HTR-8/SVneo (cell line): ENCODE measurements around the gene HOXC5.

Experiments
- DNase-seq: peaks from one replicate; pipeline ENCODE4 v3.0.0; 2011; ENCODE audit warnings: low spot score, mixed read lengths; ENCODE audit not compliant: insufficient read length
- FAIRE-seq: peaks from 2 replicates; lab custom pipeline; 2011; peaks lifted over from hg19 to GRCh38; lab: Jason Lieb, UNC

HOXC5 gene

DNA sequence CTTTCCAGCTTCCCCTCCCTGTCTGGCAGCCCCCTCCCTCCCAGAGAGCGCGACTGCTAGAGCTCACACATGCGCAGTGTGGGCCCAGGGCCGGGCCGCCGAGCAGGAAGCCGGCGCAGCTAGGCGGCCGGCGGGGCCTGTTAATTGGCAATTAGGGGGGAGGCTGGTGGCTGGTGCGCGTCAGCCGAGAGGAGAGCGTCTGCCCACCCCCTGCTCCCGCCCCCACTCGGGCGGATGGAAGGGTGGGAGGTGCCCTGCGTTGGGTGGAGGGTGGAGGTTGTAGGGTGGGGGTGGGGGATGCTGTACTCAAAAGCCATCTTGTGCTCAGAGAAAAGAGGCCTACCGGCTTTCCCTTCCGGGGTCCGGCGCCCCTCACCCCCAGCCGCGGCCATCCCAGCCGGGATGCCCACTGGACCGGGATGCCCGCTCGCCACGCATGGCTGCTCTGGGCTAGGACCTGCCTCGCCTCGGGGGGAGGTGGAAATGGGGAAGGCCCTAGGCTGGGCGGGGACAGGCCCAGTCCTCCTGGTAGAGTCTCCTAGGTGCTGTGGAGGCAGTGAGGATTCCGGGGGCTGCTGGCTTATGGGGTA is 14.9 kb upstream of the HOXC5 start:
- FAIRE-seq = peak; percentile 4
- DNase-seq = peak; percentile 78

DNA sequence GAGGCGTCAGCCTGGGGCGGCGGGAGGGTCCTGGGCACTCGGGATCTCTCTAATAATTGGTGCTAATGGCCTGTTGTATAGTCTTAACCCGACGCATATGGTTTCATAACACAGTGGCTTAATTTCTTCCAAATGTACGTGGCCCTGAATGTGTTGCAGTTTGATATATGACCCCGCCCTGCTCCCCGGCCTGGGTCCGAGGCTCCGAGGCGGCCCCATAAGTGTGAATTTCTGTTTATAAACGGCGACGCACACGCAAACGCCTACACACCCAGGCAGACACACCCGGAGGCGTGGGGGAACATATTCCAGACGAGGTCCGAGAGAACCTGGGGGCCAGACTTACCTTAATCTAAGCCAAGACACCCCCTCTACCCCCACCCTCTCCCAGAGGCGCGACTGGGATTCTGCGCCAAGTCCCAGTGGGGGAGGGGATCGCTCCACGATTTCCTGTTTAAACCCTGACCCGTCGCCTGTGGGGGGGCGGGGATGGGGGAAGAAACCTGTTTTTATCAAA is 14.3 kb upstream of the HOXC5 start:
- DNase-seq = no peak

DNA sequence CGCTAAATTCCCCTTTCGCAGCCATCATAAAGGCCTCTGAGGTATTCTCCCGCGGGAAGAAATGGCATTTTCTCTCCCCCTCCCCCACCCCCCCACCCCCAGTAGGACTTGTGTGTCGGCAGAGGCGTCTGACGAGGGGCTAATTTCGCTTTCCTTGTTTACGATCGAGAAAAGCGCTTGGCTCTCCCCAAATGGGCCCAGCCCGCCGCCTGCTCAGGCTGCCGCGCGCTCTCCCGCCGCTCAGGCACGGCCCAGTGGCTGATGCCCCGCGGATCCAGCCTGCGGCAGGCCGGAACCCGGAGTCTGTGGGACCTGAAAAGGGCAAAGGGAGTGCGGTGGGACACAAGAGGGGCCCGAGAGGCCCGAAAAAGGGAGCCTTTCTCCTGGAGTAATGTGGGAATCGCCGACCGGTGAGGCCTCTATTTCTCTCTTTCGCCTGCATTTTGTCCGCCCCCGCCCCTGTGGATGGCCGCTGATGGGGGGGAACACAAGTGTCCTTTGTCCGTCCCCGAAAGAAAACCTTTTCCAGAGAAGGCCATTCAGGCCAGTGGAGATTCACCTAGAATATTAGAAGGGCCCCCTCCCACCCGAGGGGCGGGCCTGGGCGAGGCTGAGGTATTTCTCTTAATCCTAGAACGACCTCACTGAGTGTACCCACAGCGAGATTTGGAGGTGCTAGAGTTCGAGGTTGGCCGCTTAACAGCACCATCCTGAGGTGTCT is 13.6 kb upstream of the HOXC5 start:
- FAIRE-seq (no peak), DNase-seq (no peak)

More for the DNA sequence above, 14.3 kb upstream of the HOXC5 start:
- FAIRE-seq = no peak

DNA sequence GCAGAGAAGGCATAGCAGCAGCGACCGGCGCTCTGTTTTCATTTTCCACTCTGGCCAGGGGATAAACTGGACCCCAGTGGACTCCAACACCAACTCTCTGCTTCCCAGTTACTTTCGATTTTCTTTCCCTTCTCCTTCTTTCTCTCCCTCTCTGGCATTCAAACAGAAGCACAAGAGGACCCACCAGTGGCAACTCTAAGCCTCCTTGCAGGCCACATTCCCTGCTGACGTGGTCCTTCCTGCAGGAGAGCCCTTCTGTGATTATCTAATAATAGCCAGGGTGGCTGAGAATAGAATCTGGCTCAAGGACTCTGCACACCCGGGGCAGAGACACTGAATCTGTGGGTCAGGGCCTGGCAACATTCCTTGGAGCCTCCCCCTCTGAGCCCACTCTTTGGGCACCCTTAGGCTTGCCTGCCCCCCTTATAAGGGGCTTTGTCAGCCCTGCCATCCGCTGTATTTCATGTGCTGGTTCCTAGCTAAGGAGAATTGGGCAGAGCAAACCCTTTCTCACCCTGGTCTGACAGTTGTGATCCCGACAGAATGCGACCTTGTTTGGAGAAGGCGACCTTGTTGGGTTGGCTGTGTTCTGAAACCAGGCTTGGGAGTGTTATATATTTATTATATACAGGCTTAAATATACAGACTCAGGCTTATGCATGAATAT is 12.8 kb upstream of the HOXC5 start:
- DNase-seq = no peak
- FAIRE-seq = no peak

DNA sequence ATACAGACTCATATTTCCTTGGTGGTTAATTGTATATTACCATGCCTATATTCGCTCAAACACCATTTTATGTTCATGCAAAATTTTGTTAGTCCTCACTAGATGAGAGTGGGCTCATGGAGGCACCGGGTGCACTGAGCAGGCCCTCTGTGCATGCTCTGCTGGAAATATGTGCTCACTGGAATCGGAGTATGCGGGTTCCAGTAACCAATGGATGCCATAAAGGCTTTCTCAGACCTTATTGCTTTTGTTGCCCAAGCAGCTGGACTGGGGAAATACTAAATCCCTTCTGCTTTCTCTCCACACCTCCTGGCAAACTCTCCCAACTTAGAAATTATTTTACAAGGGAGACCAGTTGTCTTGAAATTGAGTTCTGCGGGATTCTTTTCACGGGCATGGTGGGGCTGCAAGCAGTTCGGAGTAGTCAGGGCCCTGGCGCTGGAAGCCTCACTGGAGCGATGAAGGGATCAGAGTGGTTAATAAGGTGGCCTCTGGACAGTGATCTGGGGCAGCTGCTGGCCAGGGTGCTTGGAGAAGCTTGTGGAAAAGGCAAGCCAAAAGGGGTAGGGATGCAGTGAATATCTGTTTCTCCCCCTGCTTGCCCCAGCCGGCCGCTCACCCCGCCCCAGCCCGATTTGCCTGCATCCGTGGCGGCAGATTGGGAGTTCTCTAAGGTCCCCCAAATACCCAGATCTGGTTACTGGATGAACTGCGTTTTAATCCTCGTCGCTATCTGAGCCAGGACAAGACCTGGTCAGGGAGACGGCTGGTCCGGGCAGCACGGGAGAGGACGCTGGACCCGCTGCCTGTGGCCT is 12.1 kb upstream of the HOXC5 start:
- DNase-seq (no peak), FAIRE-seq (no peak)

DNA sequence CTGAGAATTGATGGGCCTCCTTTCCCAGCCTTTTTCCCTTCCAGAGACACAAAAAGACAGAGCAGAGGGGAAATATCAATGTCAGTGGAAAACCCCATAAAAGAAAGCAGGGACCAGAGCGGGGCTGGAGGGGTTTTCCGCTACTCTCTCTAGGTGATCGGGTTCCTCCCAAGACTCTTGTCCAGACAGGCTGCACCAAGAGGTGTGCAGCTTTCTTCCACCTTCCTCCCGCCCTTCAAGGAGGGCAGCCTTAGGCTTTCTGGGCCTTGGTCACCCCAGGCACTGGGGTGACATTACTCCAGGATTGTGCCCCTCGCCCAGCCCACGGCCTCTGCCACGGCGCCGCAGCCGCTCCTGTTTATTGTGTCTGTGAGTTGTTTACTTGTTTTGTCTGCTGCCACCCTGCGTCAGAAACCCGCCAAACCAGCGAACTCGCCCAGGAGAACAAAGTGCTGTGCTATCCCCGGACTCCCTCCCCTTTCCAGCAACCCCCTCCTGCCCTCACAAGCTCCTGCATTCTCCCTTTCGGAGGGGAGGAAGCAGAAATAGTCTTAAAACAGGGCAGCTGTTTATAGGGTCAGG is 11.3 kb upstream of the HOXC5 start:
- FAIRE-seq (no peak), DNase-seq (no peak)

DNA sequence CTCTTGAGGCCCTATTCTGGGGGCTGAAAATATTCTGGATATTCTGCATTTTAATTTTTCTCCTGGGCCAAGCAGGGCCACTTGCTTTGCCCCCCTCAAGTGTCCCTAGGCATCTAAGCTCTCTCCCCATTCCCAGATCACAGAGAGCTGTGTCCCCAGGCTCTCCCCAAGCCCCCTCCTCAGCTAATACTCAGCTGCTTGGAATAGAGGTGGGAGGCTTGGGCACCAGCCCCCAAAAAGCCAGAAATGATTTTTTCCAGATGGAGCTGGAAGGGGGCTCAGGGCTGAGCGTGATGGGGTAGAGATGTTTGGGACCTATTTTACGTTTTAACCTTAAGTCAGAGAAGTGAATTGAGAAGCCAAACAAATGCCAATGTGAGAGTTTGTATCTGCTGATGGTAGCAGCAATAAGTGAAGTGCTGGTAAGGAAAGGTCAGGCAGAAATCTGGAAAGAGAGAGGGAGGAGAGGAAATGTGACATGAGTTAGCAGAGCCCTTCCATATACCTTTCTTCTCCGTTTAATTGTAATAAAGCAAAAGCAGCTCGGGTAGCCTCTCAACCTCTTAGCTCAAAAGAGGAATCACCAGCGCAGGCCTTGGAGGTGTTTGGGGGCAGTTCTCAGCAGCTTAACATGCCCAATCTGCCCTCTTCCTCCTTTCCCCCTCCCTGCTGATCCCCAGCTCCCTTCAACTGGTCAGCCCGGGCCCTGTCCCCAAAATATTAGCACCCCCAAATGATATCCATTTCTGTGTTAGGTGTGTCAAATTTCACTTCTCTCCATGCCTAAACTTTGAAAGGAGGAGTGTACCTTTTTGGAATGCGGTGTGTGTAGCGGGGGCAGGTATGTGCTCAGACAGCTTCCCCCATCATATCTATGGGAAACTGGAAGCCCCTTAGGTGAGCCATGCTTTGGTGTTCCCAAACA is 9.6 kb upstream of the HOXC5 start:
- DNase-seq (no peak), FAIRE-seq (no peak)

DNA sequence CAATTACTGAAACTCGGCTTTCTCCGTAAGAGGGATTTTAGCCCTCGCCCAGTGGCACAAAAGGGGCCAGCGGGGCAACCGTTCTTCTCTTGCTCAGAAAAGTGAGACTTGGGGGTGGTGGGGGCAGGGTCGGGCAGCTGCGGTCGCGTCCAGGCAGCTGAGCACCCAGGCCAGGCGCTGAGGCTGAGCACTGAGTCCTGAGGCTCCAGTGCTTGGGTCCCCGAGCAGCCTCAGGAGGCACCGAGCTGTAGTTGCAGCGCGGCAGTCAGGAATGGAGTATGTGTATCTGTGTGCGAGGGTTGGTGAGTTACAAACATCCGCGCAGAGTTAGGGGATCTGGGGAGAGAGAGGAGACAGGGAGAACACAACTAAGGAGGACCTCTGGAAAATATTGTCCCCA is 8.7 kb upstream of the HOXC5 start:
- FAIRE-seq (no peak), DNase-seq (no peak)

DNA sequence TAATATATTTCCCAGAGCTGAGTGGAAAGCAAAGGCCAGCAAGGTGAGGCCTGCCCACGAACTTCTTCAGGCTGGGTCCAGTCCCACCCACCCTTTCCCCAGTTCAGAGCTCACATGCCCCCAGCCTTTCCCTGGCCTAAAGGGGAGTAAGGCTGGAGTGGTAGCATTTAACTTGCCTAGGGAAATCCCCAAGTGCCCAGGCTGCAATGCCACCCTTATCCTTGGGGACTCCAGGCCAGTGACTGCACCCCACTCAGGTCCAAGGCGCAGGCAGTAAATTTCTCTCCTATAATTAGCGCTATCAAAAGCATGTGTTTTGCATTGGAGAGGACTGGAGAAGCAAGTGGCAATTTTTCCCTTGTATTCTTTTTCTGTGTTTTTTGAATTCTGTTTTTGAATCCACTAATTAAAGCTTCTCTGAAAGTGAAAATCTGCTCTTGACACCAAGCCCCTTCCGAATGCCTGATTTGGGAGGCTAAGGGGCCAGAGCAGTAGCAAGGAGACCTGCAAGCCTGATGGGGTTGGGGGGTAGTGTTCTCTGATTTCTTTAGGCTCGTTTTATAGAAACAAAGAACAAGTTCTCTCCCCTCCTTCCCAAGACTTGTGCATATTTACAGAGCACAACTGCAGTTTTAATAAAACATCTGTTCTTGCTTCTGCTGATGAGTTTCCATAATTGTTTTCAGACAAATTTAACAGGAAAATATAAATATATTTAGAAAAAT is 8.1 kb upstream of the HOXC5 start:
- no peak for FAIRE-seq

DNA sequence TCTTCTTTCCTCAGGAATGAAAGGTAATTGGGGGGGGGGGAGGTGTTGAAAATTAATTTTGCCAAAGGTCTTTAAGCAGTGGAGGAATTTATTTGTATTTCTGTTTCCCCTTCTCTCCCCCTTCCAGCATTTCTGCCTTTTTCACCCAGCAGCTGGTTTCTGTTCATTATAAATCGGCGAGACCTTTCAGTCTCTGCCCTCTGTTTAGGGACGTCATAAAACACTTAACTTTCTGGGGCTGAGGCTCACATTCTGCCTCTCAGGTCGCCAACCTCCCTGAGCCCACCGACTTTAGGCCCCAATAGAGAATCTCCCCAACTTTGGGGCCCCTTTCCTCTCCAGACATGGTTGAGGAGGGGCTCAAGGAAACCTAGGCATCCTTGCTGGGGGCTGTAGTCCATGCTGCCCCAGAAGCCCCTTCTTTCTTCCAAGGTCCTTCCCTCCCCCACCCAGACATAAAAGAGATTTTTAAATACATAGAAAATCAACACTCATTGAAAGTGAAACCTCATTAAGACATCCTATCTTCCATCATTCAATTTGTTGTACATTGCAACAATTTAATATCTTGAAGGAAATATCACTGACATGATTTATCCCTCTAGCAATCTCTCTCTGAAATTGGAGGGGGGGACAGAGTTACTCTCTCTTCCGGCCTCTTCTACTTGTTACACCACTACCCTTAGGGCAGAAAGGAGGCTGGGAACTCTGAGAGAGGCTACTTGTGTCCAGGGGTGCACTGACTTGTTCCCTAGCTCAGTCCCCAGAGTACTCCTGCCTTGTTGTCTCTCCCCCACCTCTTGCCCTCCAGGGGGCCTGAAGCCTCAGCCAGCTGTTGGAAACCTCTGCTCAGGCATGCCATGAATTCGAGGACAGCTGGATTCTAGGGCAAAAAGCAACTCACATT is 7.1 kb upstream of the HOXC5 start:
- DNase-seq = no peak
- FAIRE-seq = no peak

More for the DNA sequence above, 8.1 kb upstream of the HOXC5 start:
- DNase-seq = no peak

DNA sequence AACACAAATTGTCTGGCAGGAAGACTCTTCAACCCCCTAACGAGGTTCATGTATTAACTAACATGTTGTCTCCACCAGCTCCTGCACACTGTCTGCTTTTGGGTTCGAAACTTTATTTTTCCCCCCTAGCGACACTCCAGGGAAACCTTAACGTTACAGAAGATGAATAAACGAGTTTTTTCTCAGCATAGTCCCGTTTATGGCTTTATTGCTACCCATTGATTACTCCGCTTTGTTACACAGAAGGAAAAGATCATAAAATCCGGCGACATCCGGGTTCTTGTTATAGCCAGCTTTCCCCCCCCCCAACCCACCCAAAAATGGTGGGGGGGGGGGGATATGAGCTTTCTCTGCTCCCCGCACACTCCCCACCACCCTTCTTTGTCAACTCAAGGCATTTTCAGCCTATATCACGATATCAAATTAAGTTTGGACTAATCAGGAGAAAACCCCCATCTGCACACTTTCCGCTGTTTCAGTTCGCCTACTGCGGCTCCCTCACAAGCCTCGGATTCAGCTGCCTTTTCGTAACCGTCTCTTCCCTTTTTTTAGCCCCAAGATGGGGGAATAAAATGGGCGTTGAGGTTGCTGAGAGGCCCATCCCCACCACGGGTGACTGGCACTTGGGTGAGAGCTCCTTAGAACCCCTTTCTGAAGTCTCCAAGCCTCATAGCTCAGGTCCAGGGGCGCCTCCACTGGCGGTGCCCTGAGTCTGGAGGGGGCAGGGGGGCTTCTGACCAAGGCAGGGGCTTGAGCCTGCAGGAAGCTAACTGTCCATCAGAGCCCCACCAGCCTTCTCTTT is 6.0 kb upstream of the HOXC5 start:
- FAIRE-seq = no peak
- DNase-seq = no peak

DNA sequence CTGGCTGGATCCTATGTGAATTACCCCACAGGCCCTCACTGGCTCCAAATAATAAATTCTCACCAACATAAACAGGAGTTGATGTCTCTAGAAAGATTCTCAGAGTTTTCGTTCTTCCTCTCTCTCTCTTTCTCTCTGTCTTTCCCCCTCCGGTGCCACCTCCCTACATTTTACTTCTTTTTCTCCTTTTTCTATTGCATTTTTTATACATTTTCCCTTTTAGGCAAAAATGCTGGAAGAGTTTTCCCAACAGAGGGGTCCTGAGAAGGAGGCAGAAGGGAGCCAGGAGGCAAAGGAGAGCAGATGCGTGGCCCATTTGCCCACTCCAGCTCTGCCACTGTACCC is 5.4 kb upstream of the HOXC5 start:
- FAIRE-seq = no peak
- no peak for DNase-seq

DNA sequence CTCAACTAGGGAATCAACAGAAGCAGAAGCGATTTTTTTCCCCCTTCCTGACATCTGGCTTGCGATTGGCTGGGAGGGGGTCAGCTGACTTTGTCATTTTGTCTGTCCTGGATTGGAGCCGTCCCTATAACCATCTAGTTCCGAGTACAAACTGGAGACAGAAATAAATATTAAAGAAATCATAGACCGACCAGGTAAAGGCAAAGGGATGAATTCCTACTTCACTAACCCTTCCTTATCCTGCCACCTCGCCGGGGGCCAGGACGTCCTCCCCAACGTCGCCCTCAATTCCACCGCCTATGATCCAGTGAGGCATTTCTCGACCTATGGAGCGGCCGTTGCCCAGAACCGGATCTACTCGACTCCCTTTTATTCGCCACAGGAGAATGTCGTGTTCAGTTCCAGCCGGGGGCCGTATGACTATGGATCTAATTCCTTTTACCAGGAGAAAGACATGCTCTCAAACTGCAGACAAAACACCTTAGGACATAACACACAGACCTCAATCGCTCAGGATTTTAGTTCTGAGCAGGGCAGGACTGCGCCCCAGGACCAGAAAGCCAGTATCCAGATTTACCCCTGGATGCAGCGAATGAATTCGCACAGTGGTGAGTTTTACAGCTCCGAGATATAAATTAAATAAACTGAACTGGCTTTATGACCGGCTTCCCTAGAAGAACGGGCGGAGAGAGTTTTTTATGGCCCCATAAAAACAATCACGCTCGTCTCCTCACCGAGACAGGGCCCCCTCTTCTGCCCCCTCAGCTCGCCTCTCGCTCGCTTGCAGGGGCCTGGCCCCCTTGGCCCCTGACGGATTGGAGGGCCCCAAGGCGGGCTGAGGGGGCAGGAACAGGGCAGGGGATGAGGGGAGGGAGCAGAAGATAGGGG is 4.3 kb upstream of the HOXC5 start, which contains the start of gene HOXC6:
Gene HOXC6 (plus strand): TSS at position 127 of the 888 bp plus-strand sequence. CDS start 82 bp downstream, at position 209.
- FAIRE-seq (no peak), DNase-seq (no peak)

DNA sequence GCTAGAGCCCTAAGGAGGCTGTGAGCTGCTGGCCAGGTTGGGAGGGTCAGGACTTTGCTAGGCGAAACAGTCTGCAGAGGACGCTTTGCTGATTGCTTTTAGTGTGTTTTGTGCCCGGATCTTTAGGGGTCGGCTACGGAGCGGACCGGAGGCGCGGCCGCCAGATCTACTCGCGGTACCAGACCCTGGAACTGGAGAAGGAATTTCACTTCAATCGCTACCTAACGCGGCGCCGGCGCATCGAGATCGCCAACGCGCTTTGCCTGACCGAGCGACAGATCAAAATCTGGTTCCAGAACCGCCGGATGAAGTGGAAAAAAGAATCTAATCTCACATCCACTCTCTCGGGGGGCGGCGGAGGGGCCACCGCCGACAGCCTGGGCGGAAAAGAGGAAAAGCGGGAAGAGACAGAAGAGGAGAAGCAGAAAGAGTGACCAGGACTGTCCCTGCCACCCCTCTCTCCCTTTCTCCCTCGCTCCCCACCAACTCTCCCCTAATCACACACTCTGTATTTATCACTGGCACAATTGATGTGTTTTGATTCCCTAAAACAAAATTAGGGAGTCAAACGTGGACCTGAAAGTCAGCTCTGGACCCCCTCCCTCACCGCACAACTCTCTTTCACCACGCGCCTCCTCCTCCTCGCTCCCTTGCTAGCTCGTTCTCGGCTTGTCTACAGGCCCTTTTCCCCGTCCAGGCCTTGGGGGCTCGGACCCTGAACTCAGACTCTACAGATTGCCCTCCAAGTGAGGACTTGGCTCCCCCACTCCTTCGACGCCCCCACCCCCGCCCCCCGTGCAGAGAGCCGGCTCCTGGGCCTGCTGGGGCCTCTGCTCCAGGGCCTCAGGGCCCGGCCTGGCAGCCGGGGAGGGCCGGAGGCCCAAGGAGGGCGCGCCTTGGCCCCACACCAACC is 3.1 kb upstream of the HOXC5 start:
- FAIRE-seq = no peak
- no peak for DNase-seq

DNA sequence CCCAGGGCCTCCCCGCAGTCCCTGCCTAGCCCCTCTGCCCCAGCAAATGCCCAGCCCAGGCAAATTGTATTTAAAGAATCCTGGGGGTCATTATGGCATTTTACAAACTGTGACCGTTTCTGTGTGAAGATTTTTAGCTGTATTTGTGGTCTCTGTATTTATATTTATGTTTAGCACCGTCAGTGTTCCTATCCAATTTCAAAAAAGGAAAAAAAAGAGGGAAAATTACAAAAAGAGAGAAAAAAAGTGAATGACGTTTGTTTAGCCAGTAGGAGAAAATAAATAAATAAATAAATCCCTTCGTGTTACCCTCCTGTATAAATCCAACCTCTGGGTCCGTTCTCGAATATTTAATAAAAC is 2.4 kb upstream of the HOXC5 start:
- FAIRE-seq = no peak

More for the DNA sequence above, 2.4 kb upstream of the HOXC5 start:
- no peak for DNase-seq
